Epithelial cell of proximal tubule (primary cell): ENCODE data around the gene RUFY1. TPM values are rescaled to one million over a fixed set of nuclear protein-coding genes. Genes with fewer than 3 reads are reported as not detected.
"Not testable (repeated sequence)": the region's sequence is repeated elsewhere in the genome, so short reads cannot be mapped to it uniquely, and the experiment has no call there.

Experiments used
- DNase-seq: peaks from one replicate; pipeline ENCODE4 v3.0.0-alpha.2; 2011; ENCODE audit warnings: low read depth
- H3K4me3 ChIP-seq: 2 replicates; pipeline ENCODE4 v1.5.1; 2011; ENCODE audit warnings: low read depth, mild to moderate bottlenecking, low read length
- total RNA-seq: library from RNA; depleted of rRNA; stranded (reverse); fragments of >200 nt; gene quantifications from 2 replicates; pipeline ENCODE4 v1.2.3, GENCODE V29; 2015
- TF ChIP-seq, protein P1 (sequence below): conservative IDR thresholded peaks from 2 replicates; pipeline ENCODE4 v1.5.1; 2012; ENCODE audit warnings: low read depth, mild to moderate bottlenecking, low read length

RUFY1 gene
- total RNA-seq, 1 donor from 2014 or later, result 25.1 TPM

DNA sequence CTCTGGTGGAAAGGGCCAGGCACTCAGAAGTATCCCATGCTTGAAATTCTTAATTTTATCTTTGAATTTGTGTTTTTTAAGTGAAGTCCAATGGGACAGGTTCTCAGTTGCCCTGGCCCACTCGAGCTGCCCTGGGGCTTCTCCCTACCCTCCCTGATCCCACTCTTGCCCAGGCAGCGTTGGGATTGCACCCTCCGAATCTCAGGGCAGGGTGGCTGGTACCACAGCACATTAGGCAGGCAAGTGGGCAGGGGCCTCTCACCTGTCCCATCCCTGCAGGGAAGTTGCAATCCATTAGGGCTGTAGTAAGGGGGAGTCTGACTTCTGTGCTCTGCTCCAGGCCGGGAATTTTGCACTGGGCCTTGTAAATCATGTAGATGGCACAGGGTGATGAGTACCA, 2.7 kb downstream of the RUFY1 start:
- DNase-seq, result no peak
- no peak overlapping the region for H3K4me3 ChIP-seq
- TF ChIP-seq, protein P1, sequence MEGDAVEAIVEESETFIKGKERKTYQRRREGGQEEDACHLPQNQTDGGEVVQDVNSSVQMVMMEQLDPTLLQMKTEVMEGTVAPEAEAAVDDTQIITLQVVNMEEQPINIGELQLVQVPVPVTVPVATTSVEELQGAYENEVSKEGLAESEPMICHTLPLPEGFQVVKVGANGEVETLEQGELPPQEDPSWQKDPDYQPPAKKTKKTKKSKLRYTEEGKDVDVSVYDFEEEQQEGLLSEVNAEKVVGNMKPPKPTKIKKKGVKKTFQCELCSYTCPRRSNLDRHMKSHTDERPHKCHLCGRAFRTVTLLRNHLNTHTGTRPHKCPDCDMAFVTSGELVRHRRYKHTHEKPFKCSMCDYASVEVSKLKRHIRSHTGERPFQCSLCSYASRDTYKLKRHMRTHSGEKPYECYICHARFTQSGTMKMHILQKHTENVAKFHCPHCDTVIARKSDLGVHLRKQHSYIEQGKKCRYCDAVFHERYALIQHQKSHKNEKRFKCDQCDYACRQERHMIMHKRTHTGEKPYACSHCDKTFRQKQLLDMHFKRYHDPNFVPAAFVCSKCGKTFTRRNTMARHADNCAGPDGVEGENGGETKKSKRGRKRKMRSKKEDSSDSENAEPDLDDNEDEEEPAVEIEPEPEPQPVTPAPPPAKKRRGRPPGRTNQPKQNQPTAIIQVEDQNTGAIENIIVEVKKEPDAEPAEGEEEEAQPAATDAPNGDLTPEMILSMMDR, result no peak

DNA sequence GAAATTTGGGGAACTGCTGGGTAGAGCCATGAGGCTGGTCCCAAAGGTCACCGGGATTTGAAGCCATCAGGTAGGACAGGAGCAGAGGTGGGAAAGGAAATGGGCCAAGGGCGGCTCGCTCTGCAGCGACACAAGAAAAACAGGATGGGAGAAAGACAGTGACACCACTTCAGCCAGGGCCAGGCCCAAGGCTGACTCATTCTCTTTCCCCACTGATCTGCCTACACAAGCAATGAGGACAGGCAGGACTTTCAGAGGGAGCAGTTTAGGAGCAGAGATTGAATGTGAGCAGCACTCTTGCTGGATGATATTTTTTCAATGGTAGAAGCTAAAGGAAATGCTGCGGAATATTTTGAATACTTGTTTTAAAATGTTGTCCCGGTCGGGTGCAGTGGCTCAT, 3.5 kb downstream of the RUFY1 start:
- TF ChIP-seq, protein P1, result no peak
- no peak for DNase-seq
- no peak overlapping the region for H3K4me3 ChIP-seq

DNA sequence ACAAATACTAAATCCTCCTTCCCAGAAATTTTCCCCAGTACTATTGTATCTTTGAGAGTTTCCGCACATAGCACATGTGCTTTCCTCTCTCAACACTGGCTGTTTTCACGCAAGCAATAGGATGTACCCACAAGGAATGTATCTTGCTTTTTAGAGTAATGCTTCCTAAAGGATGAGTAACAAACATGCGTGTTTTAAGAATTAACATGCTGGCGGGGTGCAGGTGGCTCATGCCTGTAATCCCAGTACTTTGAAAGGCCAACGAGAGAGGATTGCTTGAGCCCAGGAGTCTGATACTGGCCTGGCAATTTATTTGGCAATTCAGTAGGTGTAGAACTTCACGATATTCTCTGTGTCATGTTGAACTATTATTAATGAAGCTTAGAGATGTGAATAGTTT, 4.6 kb downstream of the RUFY1 start:
- TF ChIP-seq, protein P1, result no peak
- no peak for DNase-seq

DNA sequence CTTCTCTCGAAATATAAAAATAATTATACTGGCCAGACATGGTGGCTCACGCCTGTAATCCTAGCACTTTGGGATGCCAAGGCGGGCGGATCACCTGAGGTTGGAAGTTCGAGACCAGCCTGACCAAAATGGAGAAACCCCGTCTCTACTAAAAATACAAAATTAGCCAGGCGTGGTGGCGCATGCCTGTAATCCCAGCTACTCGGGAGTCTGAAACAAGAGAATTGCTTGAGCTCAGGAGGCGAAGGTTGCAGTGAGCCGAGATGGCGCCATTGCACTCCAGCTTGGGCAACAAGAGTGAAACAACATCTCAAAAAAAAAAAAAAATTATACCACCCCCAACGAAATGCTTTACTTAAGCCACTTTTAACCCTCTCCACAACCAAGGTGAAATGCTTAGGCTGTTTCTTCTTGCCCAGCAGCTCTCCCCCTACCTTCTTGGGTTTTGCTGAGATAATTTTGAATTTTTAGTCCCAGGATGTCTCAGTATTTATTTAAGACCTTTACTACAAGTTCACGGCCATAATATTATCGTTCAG, 8.0 kb downstream of the RUFY1 start:
- H3K4me3 ChIP-seq, result peak overlapping the region; percentile 77

More for the DNA sequence above, 4.6 kb downstream of the RUFY1 start:
- H3K4me3 ChIP-seq, result no peak overlapping the region

DNA sequence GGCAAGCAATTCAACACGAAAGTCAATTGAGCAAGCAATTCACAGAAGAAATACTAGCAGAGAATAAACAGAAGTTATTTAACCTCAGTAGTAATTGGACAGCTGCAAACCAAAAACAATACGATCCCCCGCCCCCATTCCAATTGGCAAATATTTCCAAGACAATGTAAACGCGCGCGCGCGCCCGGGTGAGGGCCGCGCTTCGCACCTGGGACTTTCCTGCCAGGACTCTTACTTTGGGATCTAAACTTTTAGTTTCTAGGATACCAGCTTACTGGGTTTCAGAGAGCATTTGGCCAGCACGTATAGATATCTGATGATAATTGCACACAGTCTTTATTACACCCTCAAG, 8.6 kb downstream of the RUFY1 start:
- no peak for DNase-seq
- TF ChIP-seq, protein P1, result no peak
- H3K4me3 ChIP-seq, result peak overlapping the region; percentile 77

More for the DNA sequence above, 8.0 kb downstream of the RUFY1 start:
- DNase-seq, result not testable (repeated sequence)

DNA sequence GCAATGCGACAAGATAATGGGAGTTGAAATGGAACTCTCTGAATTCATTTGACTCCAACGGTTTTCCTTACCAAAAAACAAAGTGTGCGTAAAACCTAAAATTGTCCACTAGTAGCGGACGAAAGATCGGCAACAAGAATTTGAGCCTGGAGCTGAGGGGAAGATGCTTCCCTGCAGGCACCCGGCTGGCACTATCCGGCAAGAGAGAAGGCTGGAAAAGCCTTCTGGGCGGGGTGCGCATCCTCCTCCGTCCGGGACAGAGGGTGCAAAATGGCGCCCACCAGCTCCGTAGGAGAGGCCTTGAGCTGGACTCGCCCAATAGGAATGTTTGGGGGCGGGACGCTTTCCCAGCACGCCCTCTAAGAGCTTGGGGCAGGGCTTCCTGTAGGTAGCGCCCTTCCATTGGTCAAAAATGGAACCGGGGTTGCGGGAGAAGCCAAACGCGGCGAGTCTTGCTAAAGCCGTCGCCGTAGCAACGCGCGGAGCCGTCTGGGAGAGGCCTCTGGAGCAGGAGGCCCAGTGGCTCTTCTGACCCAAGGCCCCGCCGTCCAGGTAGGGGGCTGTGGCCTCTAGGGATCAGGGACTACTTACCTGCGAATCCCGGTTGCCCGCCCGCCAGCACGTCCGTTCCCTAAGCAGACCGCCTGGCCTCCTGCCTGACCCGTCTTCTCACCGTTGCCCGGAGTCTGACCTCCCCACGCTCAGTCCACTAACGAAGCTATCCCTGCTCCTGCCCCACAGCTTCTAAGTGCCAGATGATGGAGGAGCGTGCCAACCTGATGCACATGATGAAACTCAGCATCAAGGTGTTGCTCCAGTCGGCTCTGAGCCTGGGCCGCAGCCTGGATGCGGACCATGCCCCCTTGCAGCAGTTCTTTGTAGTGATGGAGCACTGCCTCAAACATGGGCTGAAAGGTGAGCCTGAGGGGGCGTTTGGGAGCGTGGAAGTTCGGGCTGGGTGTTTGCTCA, 9.2 kb downstream of the RUFY1 start:
- peak; percentile 92 for DNase-seq
- TF ChIP-seq, protein P1, result no peak
- peak overlapping the region; percentile 77 for H3K4me3 ChIP-seq

DNA sequence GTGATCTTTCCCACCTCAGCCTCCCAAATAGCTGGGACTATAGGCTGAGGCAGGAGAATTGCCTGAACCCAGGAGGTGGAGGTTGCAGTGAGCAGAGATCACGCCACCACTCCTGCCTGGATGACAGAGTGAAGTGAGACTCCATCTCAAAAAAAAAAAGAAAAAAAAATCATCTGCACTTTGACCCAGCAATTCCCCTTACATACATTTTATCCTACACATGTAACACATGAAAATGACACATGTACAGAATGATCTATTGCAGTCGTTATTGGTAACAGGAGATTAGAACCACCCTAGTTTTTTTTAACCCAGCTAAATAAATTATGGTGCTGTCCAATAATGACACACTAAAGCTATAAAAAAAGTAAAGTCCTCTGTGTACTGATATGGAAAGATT, 14.2 kb downstream of the RUFY1 start:
- H3K4me3 ChIP-seq, result no peak overlapping the region
- TF ChIP-seq, protein P1, result no peak
- DNase-seq, result no peak
